H1 (cell line): ENCODE results near the gene KRT222. TPM values are rescaled to one million over a fixed set of nuclear protein-coding genes. Genes with fewer than 3 reads are reported as not detected.

Experiments
- CTCF ChIA-PET: fragments of 300-600 bp; sonication (Branson Sonifier 250); formaldehyde crosslinking; loops from one replicate; lab custom pipeline; 2021; ENCODE audit not compliant: partially characterized antibody; lab: Charles Lee
- POLR2A ChIA-PET: fragments of 300-600 bp; sonication (Branson Sonifier 250); formaldehyde crosslinking; loops from one replicate; lab custom pipeline; 2021; ENCODE audit warnings: inconsistent platforms; ENCODE audit not compliant: partially characterized antibody; lab: Charles Lee
- DNase-seq, 2 experiments: peaks; one replicate each; pipeline versions ENCODE4 v3.0.0 to v3.0.0-alpha.2; 2010 to 2022; ENCODE audit warnings: low spot score in 2 of 2, low read depth in 1 of 2, mixed read lengths in 1 of 2
- FAIRE-seq: peaks from 2 replicates; lab custom pipeline; 2011; peaks lifted over from hg19 to GRCh38; lab: Jason Lieb, UNC
- H2AFZ ChIP-seq: 2 replicates; pipeline ENCODE4 v1.8.1; 2012; ENCODE audit warnings: low read length, inconsistent platforms
- H2AK5ac ChIP-seq: 2 replicates; pipeline ENCODE4 v1.6.1; 2013; ENCODE audit warnings: low read depth, low read length
- H2BK120ac ChIP-seq: replicated peaks from 2 replicates; pipeline ENCODE3; 2013; ENCODE audit warnings: low read depth, low read length, inconsistent platforms
- H2BK12ac ChIP-seq: 2 replicates; pipeline ENCODE4 v1.6.1; 2013; ENCODE audit warnings: low read depth, low read length
- H2BK15ac ChIP-seq: 2 replicates; pipeline ENCODE4 v1.6.1; 2013; ENCODE audit warnings: low read length
- H2BK20ac ChIP-seq: 2 replicates; pipeline ENCODE4 v1.6.1; 2013; ENCODE audit warnings: low read length
- H2BK5ac ChIP-seq: 2 replicates; pipeline ENCODE4 v1.6.1; 2013; ENCODE audit warnings: low read depth, low read length
- H3K14ac ChIP-seq: 2 replicates; pipeline ENCODE4 v1.6.1; 2013; ENCODE audit warnings: inconsistent platforms; ENCODE audit not compliant: insufficient read length
- H3K18ac ChIP-seq: 2 replicates; pipeline ENCODE4 v1.6.1; 2013; ENCODE audit warnings: low read length; ENCODE audit errors: extremely low read depth
- H3K23ac ChIP-seq: 2 replicates; pipeline ENCODE4 v1.6.1; 2013; ENCODE audit warnings: inconsistent platforms; ENCODE audit not compliant: insufficient read length
- H3K23me2 ChIP-seq: 2 replicates; pipeline ENCODE4 v1.6.1; 2013; ENCODE audit warnings: low read depth, low read length
- H3K27ac ChIP-seq: 2 replicates; pipeline ENCODE4 v1.6.1; 2011; ENCODE audit warnings: low read depth, low read length, inconsistent platforms
- H3K27me3 ChIP-seq, 4 experiments: replicated peaks in 1 of 4; 1 replicate in 1 of 4; 2 replicates in 3 of 4; pipeline versions ENCODE4 v1.6.1 to v1.8.1; 2011 to 2013; ENCODE audit warnings: low read length in 3 of 4, mild to moderate bottlenecking in 3 of 4, inconsistent platforms in 2 of 4, mixed read lengths in 2 of 4, moderate library complexity in 1 of 4; ENCODE audit not compliant: control insufficient read depth in 3 of 4, insufficient read depth in 3 of 4; ENCODE audit errors: extremely low read depth in 1 of 4
- H3K36me3 ChIP-seq, 4 experiments: 2 replicates each; pipeline versions ENCODE4 v1.6.1 to v1.8.1; 2011 to 2013; ENCODE audit warnings: mild to moderate bottlenecking in 4 of 4, low read length in 3 of 4, moderate library complexity in 2 of 4, control low read depth in 1 of 4, inconsistent platforms in 1 of 4; ENCODE audit not compliant: insufficient read depth in 4 of 4, control insufficient read depth in 2 of 4
- H3K4ac ChIP-seq: replicated peaks from 2 replicates; pipeline ENCODE3; 2013; ENCODE audit warnings: low read length, low read depth, mixed read lengths, inconsistent platforms; ENCODE audit not compliant: insufficient read length
- H3K4me1 ChIP-seq, 4 experiments: replicated peaks in 1 of 4; 1 replicate in 1 of 4; 2 replicates in 3 of 4; pipeline versions ENCODE4 v1.6.1 to v1.8.1; 2011 to 2013; ENCODE audit warnings: low read length in 3 of 4, inconsistent platforms in 2 of 4, mixed read lengths in 1 of 4; ENCODE audit not compliant: insufficient read depth in 4 of 4, control insufficient read depth in 3 of 4
- H3K4me2 ChIP-seq, 2 experiments: 2 replicates each; pipeline versions ENCODE4 v1.6.1 to v1.8.1; 2011 to 2013; ENCODE audit warnings: low read depth in 2 of 2, low read length in 2 of 2, control low read depth in 1 of 2, inconsistent platforms in 1 of 2, mild to moderate bottlenecking in 1 of 2; ENCODE audit not compliant: insufficient read depth in 1 of 2
- H3K4me3 ChIP-seq, 4 experiments: fragments of 200-600, 300-600 bp in 1 of 4; sonication (generic), shearing (Covaris generic), sonication (Bioruptor Twin) in 1 of 4; 2 replicates each; pipeline versions ENCODE4 v1.5.1 to v1.8.1; 2011 to 2016; ENCODE audit warnings: low read length in 4 of 4, low read depth in 3 of 4, control low read depth in 2 of 4, inconsistent platforms in 2 of 4, mild to moderate bottlenecking in 2 of 4, mixed read lengths in 1 of 4, moderate library complexity in 1 of 4; ENCODE audit not compliant: insufficient read depth in 2 of 4; ENCODE audit errors: extremely low read depth in 1 of 4
- H3K56ac ChIP-seq: replicated peaks from 2 replicates; pipeline ENCODE3; 2013; ENCODE audit warnings: low read depth, mild to moderate bottlenecking, mixed read lengths, low read length, inconsistent platforms; ENCODE audit not compliant: insufficient read length
- H3K79me1 ChIP-seq: 2 replicates; pipeline ENCODE4 v1.6.1; 2013; ENCODE audit warnings: low read depth, low read length, control low read depth
- H3K79me2 ChIP-seq, 2 experiments: 2 replicates each; pipeline versions ENCODE4 v1.6.1 to v1.8.1; 2012 to 2013; ENCODE audit warnings: low read length in 2 of 2, mild to moderate bottlenecking in 2 of 2, inconsistent platforms in 1 of 2; ENCODE audit not compliant: insufficient read depth in 2 of 2, control insufficient read depth in 1 of 2
- H3K9ac ChIP-seq, 4 experiments: replicated peaks in 1 of 4; 1 replicate in 1 of 4; 2 replicates in 3 of 4; pipeline versions ENCODE4 v1.6.1 to v1.8.1; 2011 to 2013; ENCODE audit warnings: low read depth in 3 of 4, low read length in 3 of 4, control low read depth in 2 of 4, mild to moderate bottlenecking in 2 of 4, moderate library complexity in 2 of 4, inconsistent platforms in 1 of 4; ENCODE audit errors: extremely low read depth in 1 of 4
- H3K9me3 ChIP-seq, 2 experiments: 2 replicates each; pipeline versions ENCODE4 v1.6.1 to v1.8.1; 2012 to 2013; ENCODE audit warnings: mild to moderate bottlenecking in 2 of 2, moderate library complexity in 2 of 2, control low read depth in 1 of 2, inconsistent platforms in 1 of 2, low read depth in 1 of 2, low read length in 1 of 2, mixed read lengths in 1 of 2; ENCODE audit not compliant: insufficient read depth in 2 of 2
- H4K20me1 ChIP-seq, 2 experiments: replicated peaks in 1 of 2; 2 replicates each; pipeline versions ENCODE3 to v1.8.1; 2011 to 2013; ENCODE audit warnings: inconsistent platforms in 2 of 2, low read length in 2 of 2, mild to moderate bottlenecking in 1 of 2; ENCODE audit not compliant: insufficient read depth in 2 of 2, control insufficient read depth in 1 of 2
- H4K5ac ChIP-seq: 2 replicates; pipeline ENCODE4 v1.6.1; 2013; ENCODE audit warnings: low read length, low read depth, mixed read lengths, inconsistent platforms; ENCODE audit not compliant: insufficient read length
- H4K8ac ChIP-seq: 2 replicates; pipeline ENCODE4 v1.8.0; 2013; ENCODE audit warnings: mild to moderate bottlenecking, moderate library complexity, low read length, inconsistent platforms; ENCODE audit not compliant: insufficient read depth; ENCODE audit errors: extremely low read depth
- H4K91ac ChIP-seq: replicated peaks from 2 replicates; pipeline ENCODE3; 2013; ENCODE audit warnings: low read length, mixed read lengths, inconsistent platforms; ENCODE audit not compliant: insufficient read length
- ATF2 ChIP-seq: IDR thresholded peaks from 2 replicates; pipeline ENCODE4 v1.6.1; 2012; ENCODE audit warnings: low read length, inconsistent platforms
- CHD1 ChIP-seq: IDR thresholded peaks from 2 replicates; pipeline ENCODE4 v1.6.1; 2012; ENCODE audit warnings: low read depth, low read length, improper control_type of control experiment
- HDAC2 ChIP-seq, 2 experiments: fragments of 300-600 bp in 1 of 2; sonication (generic) in 1 of 2; IDR thresholded peaks; 2 replicates each; pipeline ENCODE4 v1.6.1; 2011 to 2012; ENCODE audit warnings: low read depth in 2 of 2, low read length in 2 of 2, mild to moderate bottlenecking in 2 of 2, moderate library complexity in 2 of 2, borderline replicate concordance in 1 of 2, inconsistent platforms in 1 of 2
- HDAC6 ChIP-seq: IDR thresholded peaks from one replicate; pipeline ENCODE4 v1.7.1; 2012; ENCODE audit warnings: low read depth, mild to moderate bottlenecking, inconsistent platforms, low read length, moderate library complexity
- MAFK ChIP-seq: IDR thresholded peaks from 2 replicates; pipeline ENCODE4 v1.6.1; 2012; ENCODE audit warnings: low read depth, mild to moderate bottlenecking, improper control_type of control experiment, low read length
- NANOG ChIP-seq: IDR thresholded peaks from 2 replicates; pipeline ENCODE4 v1.6.1; 2011; ENCODE audit warnings: low read length, low read depth, mild to moderate bottlenecking, inconsistent platforms; ENCODE audit not compliant: insufficient read depth, poor library complexity, severe bottlenecking
- POLR2AphosphoS5 ChIP-seq: IDR thresholded peaks from 2 replicates; pipeline ENCODE4 v1.6.1; 2011; ENCODE audit warnings: low read depth, low read length
- RFX5 ChIP-seq: IDR thresholded peaks from 2 replicates; pipeline ENCODE4 v1.6.1; 2011; ENCODE audit warnings: low read depth, low read length, improper control_type of control experiment, borderline replicate concordance
- SAP30 ChIP-seq: fragments of 300-600 bp; sonication (generic); IDR thresholded peaks from 2 replicates; pipeline ENCODE4 v1.7.1; 2012; ENCODE audit warnings: low read length, moderate library complexity, mild to moderate bottlenecking, inconsistent platforms; ENCODE audit not compliant: insufficient read depth, insufficient replicate concordance
- TAF7 ChIP-seq: optimal IDR thresholded peaks from 2 replicates; pipeline ENCODE3; 2011; ENCODE audit warnings: low read depth, mild to moderate bottlenecking, inconsistent platforms, low read length, moderate library complexity, borderline replicate concordance
- ZNF274 ChIP-seq: IDR thresholded peaks from 2 replicates; pipeline ENCODE4 v1.7.0; 2012; ENCODE audit warnings: low read length, borderline replicate concordance; ENCODE audit errors: extremely low read depth
- WGBS, 2 experiments: shearing (Covaris generic) in 1 of 2; methylation state at CpG; one replicate each; pipeline versions ENCODE4 v1.1.6 to v1.1.7; 2013 to 2015; ENCODE audit warnings: low lambda C conversion rate in 2 of 2, mixed read lengths in 2 of 2, inconsistent platforms in 1 of 2, low coverage in 1 of 2, missing lambda C conversion rate in 1 of 2; ENCODE audit not compliant: insufficient replicate concordance in 2 of 2, insufficient coverage in 1 of 2, insufficient read length in 1 of 2; ENCODE audit errors: extremely low coverage in 1 of 2, missing lambda C conversion rate in 1 of 2; 5-methylcytosine and 5-hydroxymethylcytosine counted together
- polyA plus RNA-seq, 7 experiments: library from polyadenylated mRNA; depleted of rRNA in 3 of 7; stranded (reverse) in 5 of 7; unstranded in 2 of 7; fragments of >200 nt in 5 of 7; fragments of 200-250 nt in 2 of 7; gene quantifications; 1 replicate in 5 of 7; 2 replicates in 1 of 7; 4 replicates in 1 of 7; pipeline versions ENCODE4 v1.2.1 to v1.2.3, GENCODE V29; 2011 to 2013; ENCODE audit warnings: missing spikeins in 2 of 7, mixed read lengths in 2 of 7
- total RNA-seq: library from RNA; stranded (reverse); fragmentation: NEBNext Ultra II Directional; extraction: Animal tissue kit (Norgen Biotek cat#: 25700); gene quantifications from 2 replicates; pipeline ENCODE4 v1.2.1, GENCODE V29; 2021

The KRT222 gene
- total and polyA plus RNA-seq, 2 of the 8 experiments (the other 6 are each of a cell fraction or from before 2014, with no cell fraction given) = 0.08 to 0.61 TPM

GRCh38 chr17:40629842-40630241 lies 35.1 kb downstream of the KRT222 start:
- POLR2A ChIA-PET = interaction anchor here (1.1 to 6.3 kb wide), 3 partner anchors 10 to 17 kb away, joined by 4 to 58 read pairs (median 5); partner anchors contain the start of gene SMARCE1
- Histone ChIP-seq H3K79me2 (no peaks in the 10 kb centered on the region), H3K9me3 (no peaks in the 10 kb centered on the region), H3K4me1 (no peaks in the 10 kb centered on the region), H2AK5ac (no peak overlapping the region), H3K4me3 (no peak overlapping the region), H3K56ac (no peak overlapping the region), H2BK120ac (no peak overlapping the region), H4K91ac (no peak overlapping the region), H2AFZ (no peak overlapping the region), H3K4me2 (no peak overlapping the region), H3K4ac (no peak overlapping the region), H2BK15ac (no peak overlapping the region), H2BK5ac (no peak overlapping the region), H3K27ac (no peak overlapping the region), H4K20me1 (peaks cover 0 to 2% of the 10 kb centered on the region in 2 experiments), H2BK20ac (no peak overlapping the region), H3K27me3 (no peaks in the 10 kb centered on the region), H3K18ac (no peak overlapping the region), H2BK12ac (no peak overlapping the region), H3K23me2 (no peaks in the 10 kb centered on the region), H3K23ac (no peak overlapping the region), H4K5ac (no peak overlapping the region), H3K14ac (no peak overlapping the region), H3K79me1 (no peaks in the 10 kb centered on the region), H3K36me3 (peaks cover 6 to 65% (median 45%) of the 10 kb centered on the region in 4 experiments), H4K8ac (no peak overlapping the region), H3K9ac (no peak overlapping the region)
- DNase-seq (no peak), FAIRE-seq (no peak)
- 86% methylated on average over 2 of the region's 2 CpGs; no CpG with 5 or more reads in 1 of the 2 experiments for WGBS, 2 experiments
- CTCF ChIA-PET = interaction anchor here (1.0 to 7.8 kb wide), 2 partner anchors 13 to 88 kb away, joined by 3 to 43 read pairs; no protein-coding TSS in a partner anchor
- TF ChIP-seq SAP30 (no peak), POLR2AphosphoS5 (no peak), ATF2 (no peak), TAF7 (no peak), HDAC6 (no peak), HDAC2 (IDR thresholded peaks at IDR 0.05; ENCODE audit: borderline replicate concordance in 1 of 2, low read depth in 2 of 2, low read length in 2 of 2) (no peak), ZNF274 (no peak), CHD1 (no peak), NANOG (no peak), MAFK (no peak), RFX5 (no peak)
